Natural killer cell (primary cell): ENCODE data around the gene FAM13A. TPM values are rescaled to one million over a fixed set of nuclear protein-coding genes. Genes with fewer than 3 reads are reported as not detected.

ENCODE experiments used
- ATAC-seq, 3 donors: fragments of 150-1000 bp in 2 of 3; fragments of 200-7000 bp in 1 of 3; cut with Tn5 transposase; 1 replicate in 1 of 3; 2 replicates in 2 of 3; pipeline ENCODE4 v1.10.0; 2021; ENCODE audit warnings: mild to moderate bottlenecking in 2 of 3, moderate library complexity in 2 of 3
- DNase-seq, 2 donors: peaks; one replicate each; pipeline versions ENCODE4 v3.0.0 to v3.0.0-alpha.2; 2013 to 2021; ENCODE audit warnings: mixed read lengths in 1 of 2
- H3K27ac ChIP-seq: one replicate; pipeline ENCODE4 v1.5.1; 2013; ENCODE audit warnings: mild to moderate bottlenecking, low read length
- H3K27me3 ChIP-seq: one replicate; pipeline ENCODE4 v1.6.1; 2013; ENCODE audit warnings: low read length; ENCODE audit not compliant: control insufficient read depth, insufficient read depth
- H3K36me3 ChIP-seq: one replicate; pipeline ENCODE4 v1.6.1; 2013; ENCODE audit warnings: low read length; ENCODE audit not compliant: control insufficient read depth, insufficient read depth
- H3K4me1 ChIP-seq: one replicate; pipeline ENCODE4 v1.6.1; 2013; ENCODE audit warnings: low read length; ENCODE audit not compliant: control insufficient read depth, insufficient read depth
- H3K4me3 ChIP-seq: one replicate; pipeline ENCODE4 v1.5.1; 2013; ENCODE audit warnings: low read length
- H3K9me3 ChIP-seq: one replicate; pipeline ENCODE4 v1.6.1; 2013; ENCODE audit warnings: low read length; ENCODE audit not compliant: control insufficient read depth, insufficient read depth
- H3K27ac Mint-ChIP-seq, 2 donors: one replicate each; pipeline ENCODE4 v1.8.0; 2022; ENCODE audit warnings: mild to moderate bottlenecking in 2 of 2, mixed read lengths in 2 of 2, moderate library complexity in 1 of 2
- H3K27me3 Mint-ChIP-seq, 2 donors: one replicate each; pipeline ENCODE4 v1.8.0; 2022; ENCODE audit warnings: low read depth in 2 of 2, mixed read lengths in 2 of 2
- H3K36me3 Mint-ChIP-seq: one replicate; pipeline ENCODE4 v1.8.0; 2022; ENCODE audit warnings: mixed read lengths
- H3K4me1 Mint-ChIP-seq, 2 donors: one replicate each; pipeline ENCODE4 v1.8.0; 2022; ENCODE audit warnings: mixed read lengths in 2 of 2
- H3K4me3 Mint-ChIP-seq: one replicate; pipeline ENCODE4 v1.8.0; 2022; ENCODE audit warnings: mild to moderate bottlenecking, moderate library complexity, mixed read lengths
- H3K9me3 Mint-ChIP-seq, 2 donors: one replicate each; pipeline ENCODE4 v1.8.0; 2022; ENCODE audit warnings: mixed read lengths in 2 of 2
- CTCF ChIP-seq: fragments of 200-600 bp; IDR thresholded peaks from one replicate; pipeline ENCODE4 v1.8.0; 2022; ENCODE audit warnings: antibody characterized with exemption
- WGBS: methylation state at CpG from one replicate; pipeline ENCODE4 v1.1.7; 2013; ENCODE audit warnings: missing lambda C conversion rate; ENCODE audit not compliant: insufficient coverage; 5-methylcytosine and 5-hydroxymethylcytosine counted together
- intact Hi-C: fragments of 100-400 bp; cut with micrococcal nuclease; formaldehyde crosslinking; loops from one replicate; pipeline ENCODE4 v1.14.2; 2022
- total RNA-seq, 4 donors: library from RNA; stranded (reverse); fragments of 120-200 nt in 1 of 4; gene quantifications; one replicate each; pipeline versions ENCODE4 v1.2.3 to v1.2.4, GENCODE V29; 2013 to 2022

FAM13A gene
- total RNA-seq, 3 donors from 2014 or later (not counting 1 experiment from before 2014, with no cell fraction given) = 8.8 to 10.0 (median 8.9) TPM

- H3K36me3 ChIP-seq = no peaks in the 10 kb centered on the region
- 99% methylated on average over 4 of the region's 6 CpGs for WGBS
- H3K27me3 ChIP-seq = no peaks in the 10 kb centered on the region
- Mint-ChIP-seq H3K27me3 (no peaks in the 10 kb centered on the region), H3K9me3 (no peaks in the 10 kb centered on the region), H3K4me3 (no peak overlapping the region), H3K36me3 (no peaks in the 10 kb centered on the region), H3K4me1 (peaks cover 14% of the 10 kb centered on the region in 2 donors), H3K27ac (no peak overlapping the region)
- no peak for DNase-seq
- no peaks in the 10 kb centered on the region for H3K9me3 ChIP-seq
- H3K27ac ChIP-seq = no peak overlapping the region
- no peak overlapping the region for H3K4me3 ChIP-seq
- intact Hi-C loops = no loop called here
- no peak for ATAC-seq
- no peaks in the 10 kb centered on the region for H3K4me1 ChIP-seq
- TF ChIP-seq CTCF = no peak
Observed at GRCh38 chr4:88757776-88758175, 299.2 kb downstream of the FAM13A start.

- TF ChIP-seq CTCF = no peak
- H3K4me1 Mint-ChIP-seq = peaks cover 12% of the 10 kb centered on the region in 2 donors
- ATAC-seq = no peak
- Histone ChIP-seq H3K27me3 (no peaks in the 10 kb centered on the region), H3K4me1 (no peaks in the 10 kb centered on the region), H3K27ac (no peak overlapping the region), H3K36me3 (no peaks in the 10 kb centered on the region), H3K4me3 (no peak overlapping the region), H3K9me3 (no peaks in the 10 kb centered on the region)
- no peak for DNase-seq
- no peaks in the 10 kb centered on the region for H3K36me3 Mint-ChIP-seq
- no peaks in the 10 kb centered on the region for H3K9me3 Mint-ChIP-seq
- intact Hi-C loops = no loop called here
- H3K27me3 Mint-ChIP-seq = no peaks in the 10 kb centered on the region
- no peak overlapping the region for H3K27ac Mint-ChIP-seq
- H3K4me3 Mint-ChIP-seq = no peak overlapping the region
Observed at GRCh38 chr4:88757067-88757466, 299.9 kb downstream of the FAM13A start.

- H3K27ac Mint-ChIP-seq = no peak overlapping the region
- H3K4me1 Mint-ChIP-seq = peaks cover 3% of the 10 kb centered on the region in 2 donors
- no peaks in the 10 kb centered on the region for H3K27me3 Mint-ChIP-seq
- no peak for TF ChIP-seq CTCF
- no peaks in the 10 kb centered on the region for H3K9me3 ChIP-seq
- H3K36me3 ChIP-seq = no peaks in the 10 kb centered on the region
- intact Hi-C loops = no loop called here
- H3K27ac ChIP-seq = no peak overlapping the region
- WGBS = over 99% methylated on average over 5 of the region's 5 CpGs
- H3K27me3 ChIP-seq = no peaks in the 10 kb centered on the region
- ATAC-seq (no peak), DNase-seq (no peak)
- H3K4me1 ChIP-seq = no peaks in the 10 kb centered on the region
- no peak overlapping the region for H3K4me3 Mint-ChIP-seq
- H3K36me3 Mint-ChIP-seq = no peaks in the 10 kb centered on the region
- H3K4me3 ChIP-seq = no peak overlapping the region
- H3K9me3 Mint-ChIP-seq = no peaks in the 10 kb centered on the region
Observed at GRCh38 chr4:88756149-88756548, 300.8 kb downstream of the FAM13A start.

GRCh38 chr4:88755454-88755853, 301.5 kb downstream of the FAM13A start:
- H3K4me1 Mint-ChIP-seq = no peaks in the 10 kb centered on the region
- H3K27ac Mint-ChIP-seq = no peak overlapping the region
- no peaks in the 10 kb centered on the region for H3K4me1 ChIP-seq
- no peaks in the 10 kb centered on the region for H3K9me3 ChIP-seq
- no peaks in the 10 kb centered on the region for H3K27me3 Mint-ChIP-seq
- intact Hi-C loops = no loop called here
- WGBS = 92% methylated on average over 1 of the region's 1 CpG
- H3K27me3 ChIP-seq = no peaks in the 10 kb centered on the region
- no peak overlapping the region for H3K4me3 Mint-ChIP-seq
- no peaks in the 10 kb centered on the region for H3K36me3 ChIP-seq
- H3K36me3 Mint-ChIP-seq = no peaks in the 10 kb centered on the region
- no peaks in the 10 kb centered on the region for H3K9me3 Mint-ChIP-seq
- no peak overlapping the region for H3K4me3 ChIP-seq
- TF ChIP-seq CTCF = no peak
- ATAC-seq (no peak), DNase-seq (no peak)
- H3K27ac ChIP-seq = no peak overlapping the region
